Measurements from ENCODE around the gene KNSTRN. TPM values are rescaled to one million over a fixed set of nuclear protein-coding genes. Genes with fewer than 3 reads are reported as not detected.

The KNSTRN gene
- total and polyA plus RNA-seq, 2 of the 13 experiments (the other 11 are each of a cell fraction or from before 2014, with no cell fraction given): 20.3 to 62.3 TPM

- CTCF ChIA-PET (ENCODE audit: low intra/inter-chr PET ratio, low total read pairs): interaction anchor here (1.2 kb wide), 1 partner anchor 163 kb away, joined by 3 read pairs; no protein-coding TSS in a partner anchor
- BruUV-seq (replicated peaks): no TSS peak
- FAIRE-seq: no peak
These were observed 55.5 kb downstream of the KNSTRN start for GRCh38 chr15:40437752-40438687.

More at GRCh38 chr15:40437752-40438687, 55.5 kb downstream of the KNSTRN start:
- Histone ChIP-seq H4K20me1 (ENCODE audit: insufficient read depth, low read length) (peaks cover 6% of the 10 kb centered on the region; the same call in 1 of the 2 replicates), H3K79me2 (ENCODE audit: insufficient read depth, low read length) (peaks cover 9% of the 10 kb centered on the region), H3K9ac (ENCODE audit: insufficient read depth, low read depth, low read length) (no peak overlapping the region), H3K27me3 (ENCODE audit: control insufficient read depth in 1 of 2, insufficient read depth in 2 of 2, low read length in 2 of 2) (peaks cover 5 to 54% of the 10 kb centered on the region in 2 experiments; a peak in 4 of 5 replicates), H3K4me1 (ENCODE audit: insufficient read depth, low read length) (peaks cover 65% of the 10 kb centered on the region), H2AFZ (ENCODE audit: low read length) (no peak overlapping the region), H3K9me3 (ENCODE audit: low read length) (no peaks in the 10 kb centered on the region), H3K4me2 (ENCODE audit: low read depth, low read length) (peak overlapping the region; percentile 96; the same call in 1 of the 2 replicates), H3K4me3 (replicated peaks in 1 of 3; ENCODE audit: insufficient read depth in 1 of 3, low read depth in 2 of 3, low read length in 3 of 3) (no peak overlapping the region), H3K36me3 (replicated peaks in 1 of 2; ENCODE audit: control insufficient read depth in 1 of 2, insufficient read depth in 2 of 2, low read length in 2 of 2) (no peaks in the 10 kb centered on the region), H3K27ac (ENCODE audit: extremely low read length, insufficient read depth, low read length) (no peak overlapping the region)
- DNase-seq (ENCODE audit: low spot score) (no peak), ATAC-seq (no peak)
- POLR2A ChIA-PET: interaction anchor here (2.7 kb wide), 1 partner anchor 33 kb away, joined by 15 read pairs; the partner anchor contains the start of gene IVD
- intact Hi-C loops (cut with micrococcal nuclease; ENCODE audit: unreplicated experiment) (no loop called here), in situ Hi-C loops (cut with HindIII; ENCODE audit: extremely low pct_ligation_motif_present, low pct_unique_long_range_greater_than_20kb) (no loop called here)
- WGBS (ENCODE audit: low lambda C conversion rate): 20% methylated on average over 17 of the region's 21 CpGs
- TF ChIP-seq EZH2 (conservative IDR thresholded peaks at IDR 0.05; ENCODE audit: low read depth, low read length) (0 out of 2 replicates have a peak, but pooled peaks have one; percentile 30), THAP9 (CRISPR knock-in tag; IDR thresholded peaks at IDR 0.05; ENCODE audit: borderline replicate concordance) (no peak)
